Measurements from ENCODE around the gene USP12.

DNA sequence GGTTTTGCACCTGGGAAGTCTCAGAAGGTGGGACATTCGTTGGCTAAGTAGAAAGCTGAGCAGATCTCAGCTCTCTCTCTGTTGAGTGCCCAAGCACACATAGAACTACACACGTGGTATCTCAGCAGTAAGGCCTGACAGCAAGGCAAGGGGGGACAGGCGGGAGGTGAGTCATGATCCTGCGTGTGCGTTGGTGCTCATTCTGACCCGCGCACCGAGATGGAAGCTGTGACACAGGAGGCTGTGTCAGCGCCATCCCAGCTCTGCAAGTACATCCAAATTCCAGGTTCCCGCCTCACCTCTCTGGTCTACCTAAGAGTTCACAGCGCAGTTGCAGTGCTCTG lies 135.7 kb downstream of the USP12 start:
- TF ChIP-seq, protein P1, sequence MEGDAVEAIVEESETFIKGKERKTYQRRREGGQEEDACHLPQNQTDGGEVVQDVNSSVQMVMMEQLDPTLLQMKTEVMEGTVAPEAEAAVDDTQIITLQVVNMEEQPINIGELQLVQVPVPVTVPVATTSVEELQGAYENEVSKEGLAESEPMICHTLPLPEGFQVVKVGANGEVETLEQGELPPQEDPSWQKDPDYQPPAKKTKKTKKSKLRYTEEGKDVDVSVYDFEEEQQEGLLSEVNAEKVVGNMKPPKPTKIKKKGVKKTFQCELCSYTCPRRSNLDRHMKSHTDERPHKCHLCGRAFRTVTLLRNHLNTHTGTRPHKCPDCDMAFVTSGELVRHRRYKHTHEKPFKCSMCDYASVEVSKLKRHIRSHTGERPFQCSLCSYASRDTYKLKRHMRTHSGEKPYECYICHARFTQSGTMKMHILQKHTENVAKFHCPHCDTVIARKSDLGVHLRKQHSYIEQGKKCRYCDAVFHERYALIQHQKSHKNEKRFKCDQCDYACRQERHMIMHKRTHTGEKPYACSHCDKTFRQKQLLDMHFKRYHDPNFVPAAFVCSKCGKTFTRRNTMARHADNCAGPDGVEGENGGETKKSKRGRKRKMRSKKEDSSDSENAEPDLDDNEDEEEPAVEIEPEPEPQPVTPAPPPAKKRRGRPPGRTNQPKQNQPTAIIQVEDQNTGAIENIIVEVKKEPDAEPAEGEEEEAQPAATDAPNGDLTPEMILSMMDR (IDR thresholded peaks at IDR 0.05; ENCODE audit: insufficient read depth, low read length) = no peak
- TF ChIP-seq, protein P2, sequence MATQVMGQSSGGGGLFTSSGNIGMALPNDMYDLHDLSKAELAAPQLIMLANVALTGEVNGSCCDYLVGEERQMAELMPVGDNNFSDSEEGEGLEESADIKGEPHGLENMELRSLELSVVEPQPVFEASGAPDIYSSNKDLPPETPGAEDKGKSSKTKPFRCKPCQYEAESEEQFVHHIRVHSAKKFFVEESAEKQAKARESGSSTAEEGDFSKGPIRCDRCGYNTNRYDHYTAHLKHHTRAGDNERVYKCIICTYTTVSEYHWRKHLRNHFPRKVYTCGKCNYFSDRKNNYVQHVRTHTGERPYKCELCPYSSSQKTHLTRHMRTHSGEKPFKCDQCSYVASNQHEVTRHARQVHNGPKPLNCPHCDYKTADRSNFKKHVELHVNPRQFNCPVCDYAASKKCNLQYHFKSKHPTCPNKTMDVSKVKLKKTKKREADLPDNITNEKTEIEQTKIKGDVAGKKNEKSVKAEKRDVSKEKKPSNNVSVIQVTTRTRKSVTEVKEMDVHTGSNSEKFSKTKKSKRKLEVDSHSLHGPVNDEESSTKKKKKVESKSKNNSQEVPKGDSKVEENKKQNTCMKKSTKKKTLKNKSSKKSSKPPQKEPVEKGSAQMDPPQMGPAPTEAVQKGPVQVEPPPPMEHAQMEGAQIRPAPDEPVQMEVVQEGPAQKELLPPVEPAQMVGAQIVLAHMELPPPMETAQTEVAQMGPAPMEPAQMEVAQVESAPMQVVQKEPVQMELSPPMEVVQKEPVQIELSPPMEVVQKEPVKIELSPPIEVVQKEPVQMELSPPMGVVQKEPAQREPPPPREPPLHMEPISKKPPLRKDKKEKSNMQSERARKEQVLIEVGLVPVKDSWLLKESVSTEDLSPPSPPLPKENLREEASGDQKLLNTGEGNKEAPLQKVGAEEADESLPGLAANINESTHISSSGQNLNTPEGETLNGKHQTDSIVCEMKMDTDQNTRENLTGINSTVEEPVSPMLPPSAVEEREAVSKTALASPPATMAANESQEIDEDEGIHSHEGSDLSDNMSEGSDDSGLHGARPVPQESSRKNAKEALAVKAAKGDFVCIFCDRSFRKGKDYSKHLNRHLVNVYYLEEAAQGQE (IDR thresholded peaks at IDR 0.05; ENCODE audit: insufficient replicate concordance, low read depth) = no peak
- TF ChIP-seq POLR2AphosphoS5 (IDR thresholded peaks at IDR 0.05; ENCODE audit: low read depth) (no peak), SPI1 (IDR thresholded peaks at IDR 0.05; ENCODE audit: borderline replicate concordance, low read depth) (no peak), GABPA (IDR thresholded peaks at IDR 0.05; ENCODE audit: low read depth) (no peak)

All from HL-60 (cell line).